ENCODE measurements around the gene CNTNAP5. TPM values are rescaled to one million over a fixed set of nuclear protein-coding genes. Genes with fewer than 3 reads are reported as not detected.

CNTNAP5 gene
- total RNA-seq, 1 donor from 2014 or later = not detected

GRCh38 chr2:124915567-124915966, 890.5 kb downstream of the CNTNAP5 start:
- intact Hi-C loops (cut with micrococcal nuclease) = no loop called here

GRCh38 chr2:124919296-124919695, 894.2 kb downstream of the CNTNAP5 start:
- no peak for DNase-seq
- H3K36me3 ChIP-seq = no peaks in the 10 kb centered on the region
- no peaks in the 10 kb centered on the region for H3K4me1 ChIP-seq
- no peak overlapping the region for H3K4me3 ChIP-seq
- no peaks in the 10 kb centered on the region for H3K9me3 ChIP-seq (replicated peaks)
- intact Hi-C loops (cut with micrococcal nuclease) = no loop called here
- H3K27me3 ChIP-seq (ENCODE audit: low read depth) = no peaks in the 10 kb centered on the region
- no peak overlapping the region for H3K27ac ChIP-seq (replicated peaks)
- no peak for TF ChIP-seq CTCF (IDR thresholded peaks at IDR 0.05; ENCODE audit: borderline replicate concordance)

More at GRCh38 chr2:124915567-124915966, 890.5 kb downstream of the CNTNAP5 start:
- Histone ChIP-seq H3K4me3 (no peak overlapping the region), H3K27me3 (ENCODE audit: low read depth) (no peaks in the 10 kb centered on the region), H3K27ac (replicated peaks) (no peak overlapping the region), H3K9me3 (replicated peaks) (no peaks in the 10 kb centered on the region), H3K4me1 (no peaks in the 10 kb centered on the region), H3K36me3 (no peaks in the 10 kb centered on the region)
- TF ChIP-seq CTCF (IDR thresholded peaks at IDR 0.05; ENCODE audit: borderline replicate concordance) = no peak
- DNase-seq = no peak

DNA sequence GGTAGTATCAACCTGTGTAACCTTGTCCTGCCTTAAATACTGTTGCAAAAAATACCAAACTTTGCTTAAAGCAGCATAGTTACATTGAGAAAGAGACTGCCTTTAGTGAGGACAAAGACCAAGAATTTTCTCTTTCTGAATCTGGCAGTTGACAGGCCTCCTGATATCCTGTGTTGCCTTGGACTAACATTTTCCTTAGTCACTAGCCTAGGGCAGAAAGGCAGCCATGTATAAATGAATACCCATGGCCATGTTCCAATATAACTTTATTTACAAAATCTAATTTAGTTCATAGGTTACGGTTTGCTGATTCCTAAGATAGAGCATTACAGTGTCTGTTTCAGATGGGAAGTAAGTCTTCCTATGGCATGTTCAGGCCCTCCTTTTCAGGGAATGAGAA, 895.4 kb downstream of the CNTNAP5 start:
- Histone ChIP-seq H3K27me3 (ENCODE audit: low read depth) (no peaks in the 10 kb centered on the region), H3K4me1 (no peaks in the 10 kb centered on the region), H3K27ac (replicated peaks) (no peak overlapping the region), H3K9me3 (replicated peaks) (no peaks in the 10 kb centered on the region), H3K36me3 (no peaks in the 10 kb centered on the region), H3K4me3 (no peak overlapping the region)
- no peak for TF ChIP-seq CTCF (IDR thresholded peaks at IDR 0.05; ENCODE audit: borderline replicate concordance)
- DNase-seq = no peak
- intact Hi-C loops (cut with micrococcal nuclease) = no loop called here

GRCh38 chr2:124921191-124921590, 896.1 kb downstream of the CNTNAP5 start:
- DNase-seq = no peak
- Histone ChIP-seq H3K27ac (replicated peaks) (no peak overlapping the region), H3K4me3 (no peak overlapping the region), H3K4me1 (no peaks in the 10 kb centered on the region), H3K9me3 (replicated peaks) (no peaks in the 10 kb centered on the region), H3K27me3 (ENCODE audit: low read depth) (no peaks in the 10 kb centered on the region), H3K36me3 (no peaks in the 10 kb centered on the region)
- intact Hi-C loops (cut with micrococcal nuclease) = no loop called here
- no peak for TF ChIP-seq CTCF (IDR thresholded peaks at IDR 0.05; ENCODE audit: borderline replicate concordance)

GRCh38 chr2:124923097-124923496, 898.0 kb downstream of the CNTNAP5 start:
- peaks cover 6% of the 10 kb centered on the region for H3K9me3 ChIP-seq (replicated peaks)
- intact Hi-C loops (cut with micrococcal nuclease) = no loop called here
- DNase-seq = no peak
- no peak for TF ChIP-seq CTCF (IDR thresholded peaks at IDR 0.05; ENCODE audit: borderline replicate concordance)
- no peaks in the 10 kb centered on the region for H3K4me1 ChIP-seq
- H3K27me3 ChIP-seq (ENCODE audit: low read depth) = no peaks in the 10 kb centered on the region
- H3K36me3 ChIP-seq = no peaks in the 10 kb centered on the region
- H3K27ac ChIP-seq (replicated peaks) = no peak overlapping the region
- no peak overlapping the region for H3K4me3 ChIP-seq

- H3K4me1 ChIP-seq = no peaks in the 10 kb centered on the region
- no peak for TF ChIP-seq CTCF (IDR thresholded peaks at IDR 0.05; ENCODE audit: borderline replicate concordance)
- H3K4me3 ChIP-seq = no peak overlapping the region
Measured at GRCh38 chr2:124933883-124934282, 908.8 kb downstream of the CNTNAP5 start.

More at GRCh38 chr2:124933883-124934282, 908.8 kb downstream of the CNTNAP5 start:
- DNase-seq = no peak
- intact Hi-C loops (cut with micrococcal nuclease) = no loop called here
- Histone ChIP-seq H3K36me3 (no peaks in the 10 kb centered on the region), H3K27ac (replicated peaks) (no peak overlapping the region), H3K9me3 (replicated peaks) (no peaks in the 10 kb centered on the region), H3K27me3 (ENCODE audit: low read depth) (no peaks in the 10 kb centered on the region)
